Loucy (cell line): ENCODE measurements around the gene TBX5.

Source experiments
- EZH2phosphoT487 ChIP-seq: fragments of 200-600 bp; IDR thresholded peaks from 2 replicates; pipeline ENCODE4 v1.6.1; 2018; ENCODE audit warnings: antibody characterized with exemption, mild to moderate bottlenecking, moderate library complexity, borderline replicate concordance
- TF ChIP-seq, protein P1 (sequence below): fragments of 200-600 bp; sonication (generic); conservative IDR thresholded peaks from 2 replicates; pipeline ENCODE4 v1.5.1; 2014; ENCODE audit warnings: mild to moderate bottlenecking, antibody characterized with exemption, low read length

DNA sequence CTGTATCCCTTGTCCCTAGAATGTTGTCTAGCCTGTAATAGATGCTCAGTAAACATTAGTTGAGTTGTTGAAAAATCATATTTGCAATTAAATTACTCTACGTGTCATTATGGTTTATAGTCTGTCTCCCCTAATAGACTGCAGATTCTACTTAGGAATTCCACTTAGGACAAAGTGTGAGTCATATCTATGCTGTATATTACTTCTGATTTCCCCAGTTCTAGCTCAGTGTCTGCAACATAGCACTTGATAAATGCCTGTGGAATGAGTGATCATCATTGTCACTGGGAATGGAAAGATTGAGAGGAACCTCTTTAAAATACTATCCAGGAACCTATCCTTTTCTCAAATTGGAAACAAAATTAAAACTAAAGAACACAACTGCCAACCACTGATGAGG is 99.3 kb downstream of the TBX5 start:
- TF ChIP-seq, protein P1, sequence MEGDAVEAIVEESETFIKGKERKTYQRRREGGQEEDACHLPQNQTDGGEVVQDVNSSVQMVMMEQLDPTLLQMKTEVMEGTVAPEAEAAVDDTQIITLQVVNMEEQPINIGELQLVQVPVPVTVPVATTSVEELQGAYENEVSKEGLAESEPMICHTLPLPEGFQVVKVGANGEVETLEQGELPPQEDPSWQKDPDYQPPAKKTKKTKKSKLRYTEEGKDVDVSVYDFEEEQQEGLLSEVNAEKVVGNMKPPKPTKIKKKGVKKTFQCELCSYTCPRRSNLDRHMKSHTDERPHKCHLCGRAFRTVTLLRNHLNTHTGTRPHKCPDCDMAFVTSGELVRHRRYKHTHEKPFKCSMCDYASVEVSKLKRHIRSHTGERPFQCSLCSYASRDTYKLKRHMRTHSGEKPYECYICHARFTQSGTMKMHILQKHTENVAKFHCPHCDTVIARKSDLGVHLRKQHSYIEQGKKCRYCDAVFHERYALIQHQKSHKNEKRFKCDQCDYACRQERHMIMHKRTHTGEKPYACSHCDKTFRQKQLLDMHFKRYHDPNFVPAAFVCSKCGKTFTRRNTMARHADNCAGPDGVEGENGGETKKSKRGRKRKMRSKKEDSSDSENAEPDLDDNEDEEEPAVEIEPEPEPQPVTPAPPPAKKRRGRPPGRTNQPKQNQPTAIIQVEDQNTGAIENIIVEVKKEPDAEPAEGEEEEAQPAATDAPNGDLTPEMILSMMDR = no peak
- no peak for TF ChIP-seq EZH2phosphoT487
